ENCODE measurements around the gene OBI1.
A peak's percentile ranks its signal among the peaks of the same experiment; 100 is the strongest.

OBI1 gene

GRCh38 chr13:78658630-78659449 is at the start of gene OBI1:
TSS of gene OBI1 (minus strand) at chr13:78659155. CDS start at chr13:78659120, 35 bp downstream.
- DNase-seq (ENCODE audit: low spot score): peak; percentile 90

- DNase-seq (ENCODE audit: low spot score): no peak
Measured at GRCh38 chr13:78701383-78701782, 42.4 kb upstream of the OBI1 start.

GRCh38 chr13:78700121-78700910 is 41.4 kb upstream of the OBI1 start:
- no peak for DNase-seq (ENCODE audit: low spot score)

DNA sequence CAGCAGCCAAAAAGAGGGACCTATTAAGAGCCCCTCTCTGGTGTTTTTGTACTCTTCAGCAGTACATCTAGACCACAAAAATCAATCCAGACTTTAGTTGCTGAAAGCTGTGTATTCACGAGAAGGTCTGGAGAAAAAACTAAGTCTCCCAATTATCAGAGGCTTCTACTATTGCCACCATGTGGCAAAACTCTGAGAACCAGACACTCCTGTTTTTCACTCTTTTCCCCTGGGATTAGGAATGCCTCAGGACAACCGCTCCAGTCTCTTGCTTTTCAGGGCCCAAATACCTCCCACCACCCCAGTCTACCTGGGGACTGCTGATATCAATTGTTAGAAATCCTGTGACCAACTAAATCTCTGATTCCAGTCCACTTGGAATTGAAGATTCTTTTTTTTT is 30.1 kb upstream of the OBI1 start:
- no peak for DNase-seq (ENCODE audit: low spot score)

DNA sequence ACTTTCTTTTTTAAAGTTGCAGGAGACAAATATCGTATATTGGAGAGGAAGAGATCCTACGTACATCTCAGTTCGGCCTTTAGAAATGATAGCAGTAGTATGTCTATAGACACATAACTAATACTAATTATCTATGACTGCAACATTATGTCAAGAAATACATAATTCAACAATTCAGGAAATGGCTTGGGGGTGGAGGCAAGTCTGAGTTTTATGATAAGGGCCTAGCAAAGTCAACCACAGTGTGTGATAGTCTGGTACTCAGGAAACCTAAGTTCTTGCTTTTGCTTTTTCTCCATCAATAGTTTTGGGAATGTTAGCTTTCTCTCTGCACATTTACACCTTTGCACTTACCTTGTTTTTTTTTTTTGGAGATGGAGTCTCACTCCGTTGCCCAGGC is 27.5 kb upstream of the OBI1 start:
- no peak for DNase-seq (ENCODE audit: low spot score)

DNA sequence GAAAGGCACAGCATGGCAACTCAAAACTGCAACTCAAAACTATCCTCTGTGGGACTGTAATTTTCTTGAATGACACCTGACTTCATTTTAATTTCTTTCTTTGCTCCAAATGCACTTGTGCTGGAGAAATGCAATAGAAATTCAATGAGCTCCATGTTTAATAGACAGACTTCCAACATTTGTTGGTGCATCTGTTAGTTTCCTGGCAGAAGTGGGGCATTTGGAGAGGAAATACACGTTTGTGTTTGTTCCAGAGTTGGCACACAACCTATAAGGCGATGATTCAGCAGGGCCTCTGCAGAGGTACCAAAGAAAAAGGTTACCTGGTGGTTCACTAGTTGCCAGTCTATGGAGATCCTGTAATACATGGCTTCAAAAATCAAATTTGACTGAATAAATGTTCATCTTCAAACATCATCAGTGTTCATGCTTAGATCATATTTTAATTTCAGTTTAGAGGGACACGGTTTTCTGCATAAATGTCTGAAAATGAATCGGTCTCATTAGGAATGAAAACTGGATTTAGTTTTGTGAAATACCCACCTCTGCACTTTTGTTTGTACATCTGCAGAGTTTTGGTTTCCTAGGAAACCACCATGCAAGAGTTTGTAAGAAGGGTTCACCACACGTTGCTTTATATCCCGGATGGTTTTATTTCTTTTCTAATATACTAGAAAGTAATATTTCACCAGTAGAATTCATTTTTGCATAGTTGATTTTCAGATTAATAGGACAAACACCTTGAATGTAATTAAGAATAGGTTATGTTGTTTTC is 21.8 kb upstream of the OBI1 start:
- DNase-seq (ENCODE audit: low spot score): no peak

DNA sequence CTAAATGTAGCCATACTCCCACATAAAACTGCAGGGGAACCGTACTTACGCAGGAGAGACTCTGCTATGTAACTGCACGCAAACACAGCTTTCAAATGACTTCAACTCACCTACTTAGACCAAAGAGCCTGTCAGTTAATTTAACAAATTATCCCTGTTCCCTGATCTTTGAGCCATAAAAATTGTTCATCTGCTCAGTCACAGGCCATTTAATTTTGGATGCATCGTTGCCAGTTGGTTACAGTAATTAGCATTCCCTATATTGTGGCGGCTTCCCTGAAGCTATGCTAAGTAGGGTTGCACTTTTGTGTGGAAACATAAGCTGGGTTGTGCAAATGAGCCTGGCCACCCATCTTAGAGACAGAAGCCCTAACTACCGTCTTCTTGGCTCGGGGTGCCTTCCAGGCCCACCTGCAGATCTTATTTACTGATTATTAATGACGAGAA is 21.2 kb upstream of the OBI1 start:
- DNase-seq (ENCODE audit: low spot score): no peak

DNA sequence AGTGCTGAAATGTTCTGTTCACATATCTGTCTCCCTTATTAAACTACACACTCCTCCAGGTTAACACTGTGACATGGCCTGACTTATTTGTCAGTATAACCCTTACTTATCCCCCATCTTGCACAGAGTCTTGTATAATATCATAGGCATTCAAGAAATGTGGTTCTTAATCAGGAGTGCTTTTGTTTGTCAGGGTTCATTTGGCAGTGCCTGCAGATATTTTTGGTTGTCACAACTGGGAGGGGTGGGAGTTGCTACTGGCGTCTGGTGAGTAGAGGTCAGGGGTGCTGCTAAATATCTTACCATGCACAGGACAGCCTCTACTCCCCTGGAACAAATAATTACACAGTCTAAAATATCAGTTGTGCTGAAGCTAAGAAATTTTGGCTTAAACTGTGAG is 20.4 kb upstream of the OBI1 start:
- DNase-seq (ENCODE audit: low spot score): peak; percentile 22

DNA sequence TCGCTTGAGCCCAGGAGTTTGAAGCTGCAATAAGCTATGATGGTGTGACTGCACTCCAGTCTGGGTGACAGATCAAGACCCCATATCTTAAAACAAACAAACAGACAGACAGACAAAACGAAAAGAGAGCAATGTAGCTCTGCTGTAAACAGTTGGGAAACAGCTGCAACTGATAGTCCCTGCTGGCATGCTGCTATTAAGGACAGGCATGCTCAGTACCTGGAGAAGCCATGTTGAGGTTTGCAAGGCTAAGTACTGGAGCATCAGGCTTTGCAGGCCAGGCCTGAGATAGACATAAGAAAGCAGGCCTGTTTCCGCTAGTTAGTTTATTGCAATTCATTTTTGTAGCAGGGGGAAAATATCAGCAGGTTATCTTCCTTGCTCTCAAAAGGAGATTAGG is 16.2 kb upstream of the OBI1 start:
- no peak for DNase-seq (ENCODE audit: low spot score)

DNA sequence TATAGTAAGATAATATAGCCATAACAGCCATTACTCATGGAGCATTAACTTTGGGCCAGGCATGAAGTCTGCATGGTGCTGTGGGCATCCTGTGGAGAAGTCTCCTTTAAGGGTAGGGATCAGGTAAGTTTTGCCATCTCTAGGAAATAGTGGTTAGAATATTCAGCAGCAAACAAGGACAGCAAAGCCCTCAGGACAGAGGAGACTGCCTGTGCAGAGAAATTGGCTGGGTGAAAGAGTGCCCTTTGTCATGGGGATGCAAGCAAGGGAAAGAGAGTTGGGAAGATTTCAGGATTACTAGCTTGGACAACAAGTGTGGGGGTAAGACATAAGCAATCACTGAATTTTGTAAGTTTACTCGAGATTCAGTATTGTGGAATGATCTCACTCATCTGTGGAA is 15.7 kb upstream of the OBI1 start:
- DNase-seq (ENCODE audit: low spot score): no peak

DNA sequence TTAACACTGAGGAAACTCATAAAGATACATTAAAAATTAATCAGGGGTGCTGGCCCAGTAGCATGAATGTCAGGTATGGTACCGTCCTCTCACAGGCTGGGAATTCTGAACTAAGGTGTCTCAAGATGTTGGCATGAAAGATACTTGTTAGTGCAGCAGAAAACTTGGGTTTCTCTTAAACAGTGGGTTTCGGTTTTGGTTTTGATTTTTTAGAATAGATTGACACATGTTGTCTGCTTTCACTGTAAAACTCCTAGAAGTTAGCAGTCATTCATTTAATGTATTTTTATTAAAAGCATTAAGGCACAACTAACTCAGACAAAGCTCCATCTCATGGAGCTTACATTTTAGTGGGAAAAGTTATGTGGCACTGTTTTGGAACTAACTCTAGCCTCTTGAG is 3.5 kb upstream of the OBI1 start:
- DNase-seq (ENCODE audit: low spot score): no peak

- no peak for DNase-seq (ENCODE audit: low spot score)
Measured at GRCh38 chr13:78660495-78660857, 1.5 kb upstream of the OBI1 start.

DNA sequence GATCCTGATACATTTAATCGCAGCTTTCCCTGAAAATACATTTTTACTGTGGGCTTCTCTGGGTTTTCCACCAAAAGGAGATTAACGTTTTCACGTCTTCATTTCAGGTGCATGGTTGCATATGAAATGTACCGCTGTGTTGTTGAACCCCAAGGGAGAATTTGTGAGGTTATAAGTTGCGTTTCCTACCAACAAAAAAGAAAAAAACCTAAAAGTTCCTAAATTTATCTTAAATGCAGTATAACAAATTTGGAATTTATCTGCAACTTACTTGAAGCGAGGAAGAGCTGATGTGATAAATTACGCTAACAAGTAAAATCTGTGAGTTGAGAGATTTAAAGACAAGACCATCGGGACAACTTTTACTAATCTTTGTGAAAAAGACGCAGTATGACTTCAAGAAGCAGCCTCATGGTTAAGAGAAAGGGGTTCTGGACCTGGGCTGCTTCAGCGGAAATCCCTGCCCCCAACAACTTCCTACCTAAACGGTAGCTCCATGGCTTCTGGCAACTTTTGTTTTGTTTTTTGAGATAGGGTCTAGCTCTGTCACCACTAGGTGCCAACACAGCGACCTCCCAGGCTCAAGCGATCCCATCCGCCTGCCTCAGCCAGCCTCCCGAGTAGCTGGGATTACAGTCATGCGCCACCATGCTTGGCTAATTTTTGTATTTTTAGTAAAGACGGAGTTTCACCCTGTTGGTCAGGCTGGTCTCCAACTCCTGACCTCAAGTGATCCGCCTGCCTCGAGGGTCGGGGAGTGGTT is 958 bp upstream of the OBI1 start:
- DNase-seq (ENCODE audit: low spot score): peak; percentile 33

GRCh38 chr13:78659450-78659730 is 435 bp upstream of the OBI1 start:
- peak; percentile 11 for DNase-seq (ENCODE audit: low spot score)

- no peak for DNase-seq (ENCODE audit: low spot score)
Measured at GRCh38 chr13:78657699-78658629, 991 bp downstream of the OBI1 start.

- no peak for DNase-seq (ENCODE audit: low spot score)
Measured at GRCh38 chr13:78655906-78656305, 3.0 kb downstream of the OBI1 start.

GRCh38 chr13:78655007-78655406 is 3.9 kb downstream of the OBI1 start:
- DNase-seq (ENCODE audit: low spot score): no peak

- no peak for DNase-seq (ENCODE audit: low spot score)
Measured at GRCh38 chr13:78652651-78653050, 6.3 kb downstream of the OBI1 start.

DNA sequence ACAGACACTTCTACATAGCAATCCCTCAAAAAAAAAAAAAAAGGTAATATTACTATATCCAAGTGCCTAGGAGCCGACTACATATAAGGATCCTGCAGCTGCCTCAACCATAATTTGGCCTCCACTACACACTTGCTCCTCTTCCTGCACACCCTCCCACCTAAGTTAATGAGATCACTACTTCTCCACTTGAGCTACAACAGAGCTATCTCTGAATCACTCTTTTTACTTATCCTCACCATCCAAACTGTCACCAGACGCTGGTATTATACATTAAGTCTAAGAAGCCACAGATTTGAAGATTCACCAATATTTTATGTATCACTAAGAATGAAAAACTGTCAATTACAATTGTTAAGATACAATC is 8.3 kb downstream of the OBI1 start:
- no peak for DNase-seq (ENCODE audit: low spot score)

- no peak for DNase-seq (ENCODE audit: low spot score)
Measured at GRCh38 chr13:78649997-78650716, 8.8 kb downstream of the OBI1 start.
